HG03439 (cell line): ENCODE results near the gene TMEM14B.
"Not testable (repeated sequence)": the region's sequence is repeated elsewhere in the genome, so short reads cannot be mapped to it uniquely, and the experiment has no call there.

Experiments used
- ATAC-seq: cut with Tn5 transposase; IDR thresholded peaks from one replicate; pipeline ENCODE4 v1.9.1; 2021; ENCODE audit warnings: mild to moderate bottlenecking, moderate library complexity; ENCODE audit not compliant: unreplicated experiment

Gene TMEM14B

DNA sequence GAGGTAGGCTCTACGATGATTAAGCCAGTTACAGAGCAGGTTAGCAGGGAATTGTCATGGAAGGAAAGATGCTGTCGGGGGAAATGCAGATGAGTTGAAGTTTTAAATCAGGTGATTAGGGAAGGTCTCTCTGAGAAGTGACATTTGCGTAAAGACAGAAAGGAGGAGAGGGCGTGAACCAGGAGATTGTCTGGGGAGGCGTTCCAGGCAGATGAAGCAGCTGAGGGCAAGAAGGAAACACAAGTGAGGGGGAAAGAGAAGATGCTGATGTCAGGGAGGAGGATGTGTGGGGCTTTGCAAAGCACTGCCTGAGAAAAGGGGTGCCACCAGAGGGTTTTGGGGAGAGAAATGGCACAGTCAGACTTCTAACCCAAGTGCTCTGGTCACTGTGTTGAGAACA lies 2.5 kb upstream of the TMEM14B start:
- no peak for ATAC-seq

DNA sequence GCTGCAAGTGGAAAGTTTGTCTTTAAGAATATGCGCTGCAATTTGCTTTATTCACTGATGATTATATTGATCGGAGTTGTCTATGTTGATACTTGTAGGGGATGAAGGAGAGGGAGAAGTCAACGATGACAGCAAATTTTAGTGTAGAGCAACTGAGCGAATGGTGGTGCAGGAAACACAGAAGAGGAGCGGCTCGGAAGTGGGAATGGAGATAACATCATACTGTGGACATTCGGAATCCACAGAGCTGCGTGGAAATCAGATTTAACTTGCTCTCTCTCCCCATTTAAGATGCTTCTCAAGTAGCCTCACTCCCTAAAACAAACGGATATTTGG lies 722 bp upstream of the TMEM14B start:
- no peak for ATAC-seq

DNA sequence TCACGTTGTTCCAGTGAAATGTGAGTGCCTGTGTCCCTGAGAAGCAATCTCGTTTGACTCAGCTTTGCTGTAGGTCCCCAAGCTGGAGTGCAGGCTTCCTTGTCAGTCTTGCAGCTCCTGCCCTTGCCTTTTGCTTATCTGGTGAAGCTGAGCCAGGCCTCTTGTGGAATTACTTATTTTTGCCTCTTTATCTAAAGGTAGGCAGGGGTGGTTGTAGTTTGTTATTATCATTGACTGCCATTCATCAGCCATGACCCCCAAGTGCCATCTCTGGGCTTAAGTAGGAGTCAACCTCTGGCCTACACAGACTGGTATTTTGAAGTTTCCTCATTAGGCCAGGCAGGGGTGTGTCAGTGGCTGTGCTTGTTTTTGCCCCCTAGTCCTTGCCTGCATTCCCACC lies 2.1 kb downstream of the TMEM14B start:
- no peak for ATAC-seq

DNA sequence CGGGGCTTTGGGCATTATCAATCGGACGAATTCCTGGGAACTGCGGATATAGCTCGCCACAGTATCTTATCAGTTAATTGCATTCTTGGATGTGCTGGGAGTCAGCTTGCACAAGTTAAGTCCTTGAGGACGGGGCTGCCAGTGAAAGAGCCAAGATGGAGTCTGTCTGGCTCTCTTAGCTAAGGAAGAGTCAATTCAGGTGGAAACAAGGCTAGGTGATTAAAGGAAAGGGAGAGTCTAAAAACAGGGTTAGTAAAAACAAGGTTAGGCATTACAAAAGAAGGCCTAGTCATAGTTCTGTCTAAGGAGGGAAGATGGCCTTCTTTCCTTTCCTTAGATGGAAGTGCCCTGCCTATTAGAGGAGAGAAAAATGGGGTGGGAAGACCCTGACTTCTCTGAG lies 3.0 kb downstream of the TMEM14B start:
- not testable (repeated sequence) for ATAC-seq

DNA sequence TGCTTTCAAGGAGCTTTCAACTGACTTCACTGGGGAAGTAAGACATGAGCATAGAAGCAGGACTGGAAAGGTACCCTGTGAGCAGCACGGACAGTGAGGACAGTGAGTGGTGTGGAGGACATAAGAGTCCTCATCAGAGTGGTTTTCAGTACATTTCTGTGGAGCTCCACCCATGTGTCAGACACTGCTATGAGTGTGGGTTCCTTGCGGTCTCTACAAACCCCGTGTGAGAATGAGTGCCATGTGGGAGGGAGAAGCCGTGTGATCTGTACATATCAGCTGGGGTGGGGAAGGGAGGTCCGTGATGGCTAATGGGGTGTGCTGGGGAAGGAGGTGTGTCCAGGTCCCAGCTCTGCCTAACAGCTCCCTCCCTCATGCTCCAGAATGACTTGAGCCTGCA lies 4.2 kb downstream of the TMEM14B start:
- not testable (repeated sequence) for ATAC-seq

DNA sequence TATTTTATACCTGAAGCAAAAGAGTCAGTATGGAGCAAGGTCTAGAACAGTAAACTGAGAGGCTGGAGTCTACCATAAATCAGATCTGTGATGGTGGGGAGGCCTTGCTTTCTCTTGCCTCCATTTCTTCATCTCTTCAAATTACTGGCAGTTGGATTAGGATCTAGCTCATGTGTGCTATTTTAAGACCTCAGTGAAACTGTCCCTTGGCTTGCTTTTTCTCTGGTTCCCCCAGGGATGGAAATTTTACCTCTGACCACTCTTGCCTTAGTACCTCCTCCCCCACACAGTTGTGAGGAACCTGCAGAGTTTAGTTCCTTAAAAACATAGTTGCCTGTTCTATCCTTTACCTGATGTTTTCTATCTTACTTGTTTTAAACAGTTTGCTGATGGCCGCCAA lies 8.5 kb downstream of the TMEM14B start:
- no peak for ATAC-seq

DNA sequence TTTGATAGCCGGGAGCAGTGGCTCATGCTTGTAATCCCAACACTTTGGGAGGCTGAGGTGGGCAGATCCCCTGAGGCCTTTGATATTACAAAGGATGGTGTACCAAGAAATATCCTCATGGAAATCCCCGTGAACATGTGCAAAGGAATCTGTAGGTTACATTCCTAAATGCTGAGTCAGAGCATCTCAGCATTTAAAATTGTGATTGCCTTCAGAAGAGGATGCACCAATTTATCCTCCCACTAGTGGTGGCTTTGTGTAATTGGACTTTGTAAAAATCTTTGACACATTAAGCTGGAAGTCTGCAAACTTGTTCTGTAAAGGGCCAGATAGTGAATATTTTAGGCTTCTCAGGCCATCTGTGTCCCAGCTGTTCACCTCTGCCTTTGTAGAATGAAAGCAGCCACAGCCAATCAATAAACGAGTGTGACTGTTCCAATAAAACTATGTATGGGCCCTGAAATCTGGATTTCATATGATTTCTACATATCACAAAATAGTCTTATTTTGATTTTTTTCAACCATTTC lies 11.8 kb downstream of the TMEM14B start:
- no peak for ATAC-seq

DNA sequence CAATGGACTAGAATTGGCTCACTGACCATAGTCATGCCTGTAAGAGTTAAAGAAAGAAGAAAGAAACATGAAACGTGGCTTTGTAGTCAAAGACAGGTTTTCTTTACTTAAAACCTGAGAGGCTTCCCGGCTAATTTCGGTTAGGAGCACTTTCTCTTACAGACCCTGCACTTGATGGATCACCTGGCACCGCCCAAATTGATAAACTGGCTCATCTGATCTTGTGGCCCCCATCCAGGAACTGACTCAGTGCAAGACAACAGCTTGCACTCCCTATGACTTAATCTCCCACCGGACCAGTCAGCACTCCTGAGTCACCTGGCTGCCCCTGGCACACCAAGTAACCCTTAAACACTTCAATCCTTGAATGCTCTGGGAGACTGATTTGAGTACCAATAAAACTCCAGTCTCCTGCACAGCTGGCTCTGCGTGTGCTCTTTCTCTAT lies 12.3 kb downstream of the TMEM14B start:
- no peak for ATAC-seq

DNA sequence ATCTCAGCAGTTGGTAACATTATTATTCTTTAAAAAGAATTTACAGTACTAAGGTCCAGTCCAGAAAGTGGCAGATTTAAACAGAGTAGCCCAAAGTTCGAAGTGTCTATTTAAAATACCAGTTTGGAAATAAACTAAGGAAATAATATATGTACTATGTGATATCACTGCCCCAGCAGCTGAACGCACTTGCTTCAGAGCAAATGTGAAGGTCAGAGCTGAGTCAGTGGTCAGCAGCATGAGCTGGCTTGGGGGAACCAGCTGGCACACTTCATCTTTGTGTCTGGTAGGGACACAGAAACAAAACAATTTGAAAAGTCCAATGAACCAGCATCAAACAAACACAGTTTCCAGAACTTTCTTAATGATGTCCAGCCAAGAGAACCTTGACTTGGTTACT lies 15.4 kb downstream of the TMEM14B start:
- ATAC-seq = no peak

DNA sequence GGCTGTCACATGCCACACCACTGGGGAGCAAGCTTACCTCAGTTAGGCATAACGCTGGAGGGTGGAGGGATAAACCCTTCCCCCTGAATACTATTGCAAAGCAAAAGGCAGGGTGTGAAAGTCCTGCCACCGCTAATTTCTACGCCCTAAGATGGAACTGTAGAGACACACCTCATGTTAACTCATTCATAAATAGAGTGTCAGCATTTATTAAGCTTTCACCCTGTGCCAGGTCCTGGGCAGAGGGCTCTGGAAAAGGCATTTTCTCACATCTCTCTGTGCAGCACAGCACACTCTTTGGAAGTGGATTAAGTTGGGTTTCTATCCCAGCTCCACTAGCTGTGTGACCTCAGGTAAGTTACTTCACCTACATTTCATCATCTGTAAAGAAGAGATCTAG lies 21.8 kb downstream of the TMEM14B start:
- ATAC-seq = no peak

DNA sequence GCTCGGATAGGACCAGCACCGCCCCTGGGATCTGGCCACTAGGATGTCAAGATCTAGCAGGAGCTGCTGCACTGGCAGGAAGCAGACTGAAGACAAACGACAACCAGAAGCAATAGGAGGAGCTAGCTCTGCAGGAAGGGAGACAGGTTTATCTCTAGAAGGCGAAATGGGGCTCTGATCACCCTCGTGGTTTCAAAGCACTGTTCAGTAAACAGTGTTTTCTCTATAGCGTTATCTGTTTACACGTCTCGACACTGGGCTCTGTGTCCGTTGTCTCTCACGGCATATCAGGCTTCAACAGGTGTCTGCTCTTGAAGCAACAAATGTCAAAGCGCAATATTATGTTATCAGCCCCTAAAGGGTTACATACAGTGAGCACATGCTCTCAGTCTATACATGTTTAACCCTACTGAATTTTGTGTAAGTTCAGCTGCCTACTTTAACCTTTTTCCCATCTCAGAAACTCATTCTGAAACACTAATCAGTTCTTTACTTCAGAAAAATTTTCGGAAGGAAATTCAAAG lies 23.8 kb downstream of the TMEM14B start:
- no peak for ATAC-seq

DNA sequence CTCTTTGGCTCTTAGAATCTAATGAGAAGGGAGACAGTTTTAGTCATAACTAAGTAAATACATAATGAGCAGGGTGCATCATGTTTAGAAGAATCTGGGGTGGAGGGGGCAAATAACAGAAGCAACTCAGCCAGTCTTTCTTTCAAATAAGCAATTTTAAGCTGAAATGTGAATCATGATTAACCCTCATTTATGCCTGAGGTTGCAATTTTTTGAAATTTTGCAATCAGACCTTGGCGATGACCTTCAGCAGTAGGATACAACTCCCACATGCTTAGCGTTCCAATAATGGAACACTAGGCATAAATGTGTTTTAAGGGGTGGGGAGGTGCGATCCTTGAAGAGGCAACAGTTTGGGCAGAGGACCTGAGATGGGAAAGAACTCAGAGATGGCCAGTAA lies 30.6 kb downstream of the TMEM14B start:
- no peak for ATAC-seq

DNA sequence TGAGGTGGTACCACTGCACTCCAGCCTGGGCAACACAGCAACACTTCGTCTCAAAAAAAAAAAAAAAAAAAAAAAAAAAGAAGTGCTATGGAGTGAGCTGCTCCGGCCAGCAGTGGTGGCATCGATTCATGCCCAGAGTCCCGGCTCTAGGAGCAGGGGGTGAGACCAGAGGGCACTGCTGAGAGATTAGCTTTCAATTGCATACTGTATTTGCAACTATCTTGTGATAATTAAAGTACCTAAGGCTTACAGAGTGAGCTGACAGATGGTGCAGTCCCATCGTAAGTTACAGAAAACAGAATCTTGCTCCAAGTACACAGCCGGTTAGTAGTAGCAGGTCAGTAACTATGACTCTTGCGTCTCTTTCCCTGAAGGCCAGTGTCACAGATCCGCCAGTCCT lies 31.5 kb downstream of the TMEM14B start:
- no peak for ATAC-seq

DNA sequence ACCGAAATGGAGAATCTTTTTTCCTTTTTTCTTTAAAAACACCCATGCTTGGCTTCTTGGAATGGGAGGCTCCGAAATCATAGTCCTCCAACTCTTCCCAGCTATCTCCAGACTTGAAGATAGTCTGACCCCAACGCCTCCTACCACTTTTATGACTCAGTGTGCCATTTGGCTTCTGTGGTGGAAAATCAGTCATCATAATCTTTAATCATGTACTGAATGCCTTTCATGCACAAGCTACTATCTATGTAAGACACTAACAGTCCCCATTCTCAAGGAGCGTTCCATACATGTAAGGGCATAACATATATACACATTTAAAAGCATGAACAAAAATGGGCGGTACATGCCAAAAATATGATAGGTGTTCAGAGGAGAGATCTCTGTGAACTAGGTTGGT lies 44.1 kb downstream of the TMEM14B start:
- ATAC-seq = no peak

DNA sequence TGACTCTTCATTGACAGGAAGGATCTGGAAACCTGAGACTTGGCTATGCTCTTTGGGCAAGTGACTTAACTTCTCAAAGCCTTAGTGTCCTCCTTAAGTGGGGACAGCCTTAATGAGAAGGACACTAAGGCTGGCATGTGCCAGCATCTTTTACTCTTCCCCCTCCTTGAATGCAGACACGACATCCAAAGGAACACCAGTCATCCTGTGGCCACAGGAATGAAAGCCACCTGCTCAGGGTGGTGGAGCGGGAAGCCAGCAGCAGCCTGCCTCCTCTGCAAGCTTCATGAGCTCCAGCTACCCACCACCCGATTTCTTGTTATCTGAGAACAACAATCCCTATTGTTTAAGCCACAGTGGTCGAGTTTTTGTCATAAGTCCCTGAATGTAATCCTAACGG lies 44.5 kb downstream of the TMEM14B start:
- no peak for ATAC-seq

DNA sequence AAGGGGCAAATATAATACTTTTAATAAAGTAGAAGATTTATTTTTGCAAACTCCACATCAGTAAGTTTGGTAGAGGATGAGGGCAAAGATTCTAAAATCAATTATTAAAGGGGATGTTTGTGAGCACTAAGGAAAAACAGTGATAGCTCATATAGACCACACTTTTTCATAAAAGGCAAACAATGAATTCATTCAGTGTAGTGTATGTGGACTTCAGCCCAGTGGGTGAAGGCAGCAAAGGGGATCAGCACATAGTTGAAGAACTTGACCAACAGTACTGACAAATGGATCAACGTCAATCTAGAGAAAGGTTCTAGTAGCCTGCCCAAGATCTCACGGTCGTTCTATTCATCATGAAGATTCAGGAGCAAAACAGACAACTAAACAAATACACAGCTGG lies 45.4 kb downstream of the TMEM14B start:
- no peak for ATAC-seq

DNA sequence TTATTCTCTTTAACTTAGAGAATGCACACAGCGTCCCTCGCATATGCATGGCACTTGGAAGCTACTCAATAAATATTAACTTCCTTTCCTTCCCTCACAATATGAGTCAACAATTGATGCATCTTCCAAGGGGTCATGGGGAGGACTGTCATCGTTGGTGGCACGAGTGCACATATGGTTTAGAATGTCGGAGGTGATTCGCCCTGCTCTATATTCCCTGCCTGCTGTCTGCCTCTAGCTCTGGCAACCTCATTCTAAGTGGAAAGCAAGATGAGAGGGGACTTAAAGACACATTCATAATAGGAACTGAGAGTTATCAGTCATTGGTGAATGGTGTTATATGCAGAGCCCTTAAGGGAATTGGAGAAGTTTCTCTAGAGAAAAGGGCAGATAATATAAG lies 46.1 kb downstream of the TMEM14B start:
- no peak for ATAC-seq

DNA sequence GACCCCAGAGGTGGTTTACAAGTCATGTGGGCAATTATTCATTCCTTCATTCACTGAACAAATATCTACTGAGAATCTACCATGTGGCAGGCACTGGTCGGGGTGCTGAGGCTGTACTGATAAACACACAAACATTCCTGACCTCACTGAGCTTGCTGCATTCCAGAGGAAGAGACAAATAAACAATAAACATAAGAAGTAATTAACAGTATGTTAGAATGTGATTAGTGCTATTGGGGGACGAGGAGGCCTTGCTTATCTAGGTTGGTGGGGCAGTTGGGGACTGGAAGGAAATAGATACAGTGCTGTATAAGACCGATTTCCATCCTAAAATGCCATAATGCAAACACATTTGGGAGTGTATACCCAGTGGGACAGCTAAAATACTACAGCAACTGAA lies 46.6 kb downstream of the TMEM14B start:
- no peak for ATAC-seq

DNA sequence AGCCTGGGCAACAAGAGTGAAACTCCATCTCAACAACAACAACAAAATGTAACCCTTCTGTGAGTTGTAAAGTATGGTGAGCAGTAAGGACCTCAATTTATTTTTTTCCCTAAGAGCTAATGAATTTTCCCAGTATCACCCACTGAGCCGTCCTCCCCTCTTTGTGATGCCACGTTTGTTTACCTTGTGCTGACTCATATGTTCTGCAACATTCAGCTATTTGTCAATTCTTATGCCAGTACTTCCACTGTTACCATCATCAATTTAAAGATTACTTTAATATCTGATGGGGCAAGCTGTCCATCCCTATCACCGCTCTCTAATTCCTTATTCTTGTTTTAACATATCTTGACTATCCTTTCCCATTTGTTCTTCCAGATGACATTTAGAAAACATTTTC lies 53.2 kb downstream of the TMEM14B start:
- no peak for ATAC-seq

DNA sequence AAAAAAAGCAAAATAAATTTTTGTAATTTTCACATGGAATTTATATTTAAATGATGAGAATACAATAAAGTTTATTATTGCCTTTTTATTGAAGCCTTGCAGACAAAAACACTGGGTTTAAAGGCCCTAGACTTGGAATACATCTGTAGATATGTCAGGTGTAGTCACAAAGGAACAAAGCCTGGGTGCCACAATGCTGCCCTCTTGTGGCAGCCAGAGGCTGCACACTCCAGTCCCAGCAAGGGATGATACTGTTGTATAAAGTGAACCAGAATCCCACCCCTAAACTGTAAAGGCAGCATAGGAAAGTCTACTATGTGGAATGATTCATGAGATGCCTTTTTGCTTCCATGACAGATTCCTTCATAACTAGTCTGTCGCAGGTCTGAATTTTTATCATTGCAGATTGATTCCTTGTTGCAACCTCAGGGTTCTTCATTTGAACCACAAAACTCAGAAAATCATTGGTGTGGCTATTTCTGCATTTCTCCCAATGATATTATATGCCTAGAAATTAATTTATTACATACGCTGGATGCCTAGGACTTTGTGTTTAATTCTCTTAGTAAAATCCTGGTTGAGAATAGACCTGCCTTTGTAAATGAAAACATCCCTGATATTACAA lies 53.7 kb downstream of the TMEM14B start:
- peak; percentile 89 for ATAC-seq
